ENCODE results near the gene KLRD1.
"Not testable (repeated sequence)": the region's sequence is repeated elsewhere in the genome, so short reads cannot be mapped to it uniquely, and the experiment has no call there.

KLRD1 gene

DNA sequence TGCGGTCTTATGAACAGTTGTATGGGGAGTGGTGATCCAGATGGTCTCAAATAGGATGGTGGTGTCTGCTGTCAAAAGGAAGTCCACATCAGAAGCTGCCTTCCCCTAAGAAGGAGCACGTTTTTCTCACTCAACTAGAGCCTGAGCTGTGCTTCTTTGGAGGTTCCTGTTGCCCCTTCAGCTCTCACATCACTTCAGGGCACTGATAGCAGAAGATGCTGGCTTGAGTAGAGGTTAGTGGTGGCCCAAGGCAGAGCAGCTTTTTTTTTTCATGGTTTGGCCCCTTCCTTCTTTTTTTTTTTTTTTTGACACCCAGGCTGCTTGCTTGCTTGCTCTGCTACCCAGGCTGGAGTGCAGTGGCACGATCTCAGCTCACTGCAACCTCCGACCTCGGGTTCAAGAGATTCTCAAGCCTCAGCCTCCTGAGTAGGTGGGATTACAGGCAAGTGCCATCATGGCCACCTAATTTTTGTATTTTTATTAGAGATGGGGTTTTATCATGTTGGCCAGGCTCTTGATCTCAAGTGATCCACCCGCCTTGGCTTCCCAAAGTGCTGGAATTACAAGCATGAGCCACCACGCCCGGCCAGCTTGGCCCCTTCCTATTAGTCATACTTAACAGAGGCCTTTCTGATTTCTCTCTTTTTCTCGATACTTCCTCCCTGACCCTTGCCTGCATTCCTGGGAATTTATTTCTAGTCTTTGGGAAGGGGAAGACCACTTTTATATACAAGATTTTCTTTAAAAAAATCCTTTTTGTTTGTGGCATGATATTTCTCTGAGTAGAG lies 31.6 kb downstream of the KLRD1 start:
- no peak for DNase-seq

GRCh38 chr12:10340946-10341345 lies 33.3 kb downstream of the KLRD1 start:
- DNase-seq, result not testable (repeated sequence)

DNA sequence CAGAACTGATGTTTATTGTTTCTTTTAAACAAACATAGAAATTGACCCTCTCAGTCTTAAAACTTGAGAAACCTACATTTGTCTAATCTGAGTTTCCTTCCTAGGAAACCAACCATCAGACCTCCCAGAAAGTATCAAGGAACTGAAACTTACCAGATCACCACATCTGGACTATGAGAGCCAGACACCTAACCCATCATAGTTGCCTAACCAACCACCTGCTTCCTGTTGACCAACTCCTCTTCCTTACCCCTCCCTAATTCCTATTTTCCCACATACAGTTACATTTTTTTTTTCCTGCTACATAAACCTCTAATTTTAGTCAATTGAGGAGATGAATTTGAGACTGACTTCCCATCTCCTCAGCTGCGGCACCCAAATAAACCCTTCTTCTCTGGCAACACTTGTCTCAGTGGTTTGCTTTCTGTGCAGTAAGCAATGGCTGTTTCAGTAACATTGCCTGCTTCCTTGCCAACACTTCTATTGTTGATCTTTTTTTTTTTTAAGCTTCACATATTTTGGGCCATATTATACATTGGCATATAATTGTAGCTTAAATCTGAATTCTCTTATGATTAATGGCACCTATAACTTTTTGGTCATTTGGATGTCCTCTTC lies 34.3 kb downstream of the KLRD1 start:
- no peak for DNase-seq

DNA sequence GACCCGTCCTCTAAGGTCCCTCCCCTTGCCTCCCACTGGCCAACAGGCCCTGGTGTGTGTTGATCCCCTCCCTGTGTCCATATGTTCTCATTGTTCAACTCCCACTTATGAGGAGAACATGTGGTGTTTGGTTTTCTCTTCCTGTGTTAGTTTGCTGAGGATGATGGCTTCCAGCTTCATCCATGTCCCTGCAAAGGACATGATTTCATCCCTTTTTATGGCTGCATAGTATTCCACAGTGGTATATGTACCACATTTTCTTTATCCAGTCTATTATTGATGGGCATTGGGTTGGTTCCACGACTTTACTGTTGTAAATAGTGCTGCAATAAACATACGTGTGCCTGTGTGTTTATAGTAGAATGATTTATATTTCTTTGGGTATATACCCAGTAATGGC lies 43.8 kb downstream of the KLRD1 start:
- not testable (repeated sequence) for DNase-seq

DNA sequence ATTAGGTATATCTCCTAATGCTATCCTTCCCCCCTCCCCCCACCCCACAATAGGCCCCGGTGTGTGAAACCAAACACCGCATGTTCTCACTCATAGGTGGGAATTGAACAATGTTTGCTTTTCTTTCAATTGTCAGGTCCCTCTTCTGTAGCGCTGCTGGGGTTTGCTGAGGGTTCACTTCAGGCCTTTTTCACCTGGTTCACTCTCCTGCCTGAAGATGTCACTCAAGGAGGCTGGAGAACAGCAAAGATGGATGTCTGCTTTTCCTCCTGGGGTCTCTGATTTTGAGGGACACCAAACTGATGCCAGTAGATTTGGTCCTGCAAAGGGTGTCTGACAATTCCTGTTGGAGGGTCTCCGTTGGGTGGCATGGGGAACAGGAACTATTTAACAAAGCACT lies 46.4 kb downstream of the KLRD1 start:
- peak; percentile 84 for DNase-seq

DNA sequence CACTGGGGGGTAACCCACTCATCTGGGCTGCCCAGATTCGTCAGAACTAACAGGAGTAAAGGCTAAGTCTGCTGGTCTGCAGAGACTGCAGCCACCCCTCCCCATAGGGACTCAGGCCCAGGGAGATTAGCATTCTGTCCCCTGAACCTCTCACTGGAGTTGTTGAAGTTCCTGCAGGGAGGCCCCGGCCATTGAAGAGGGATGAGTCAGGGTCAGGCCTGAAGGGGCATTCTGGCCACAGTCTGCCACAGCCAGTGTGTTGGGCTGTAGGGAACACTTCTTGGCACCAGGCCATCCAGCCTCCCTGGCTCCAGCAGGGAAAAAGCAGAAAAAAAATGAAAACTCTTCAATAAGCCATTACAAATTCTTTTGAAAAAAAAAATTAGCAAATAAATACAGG lies 46.8 kb downstream of the KLRD1 start:
- DNase-seq, result peak; percentile 66

GRCh38 chr12:10358131-10358530 lies 50.5 kb downstream of the KLRD1 start:
- DNase-seq, result no peak

DNA sequence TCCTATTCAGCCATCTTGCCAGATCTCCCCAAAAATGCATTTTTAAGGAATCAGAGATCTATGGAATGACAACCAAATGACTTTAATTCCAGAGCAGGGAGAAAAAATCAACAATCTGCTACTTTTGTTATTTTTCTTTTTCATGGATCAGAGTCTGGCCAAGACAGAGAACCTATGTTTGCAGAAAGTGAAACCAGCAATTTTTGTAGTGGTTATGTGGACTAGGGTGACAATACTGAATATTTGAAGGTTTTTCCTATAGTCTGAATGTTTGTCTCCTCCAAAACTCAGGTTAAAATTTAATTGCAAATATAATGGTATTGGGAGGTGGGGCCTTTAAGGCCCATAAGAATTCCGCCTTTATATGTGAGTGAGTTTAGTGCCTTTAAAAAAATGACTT lies 51.3 kb downstream of the KLRD1 start:
- DNase-seq, result no peak

GRCh38 chr12:10361084-10361483 lies 53.4 kb downstream of the KLRD1 start:
- DNase-seq, result peak; percentile 75

DNA sequence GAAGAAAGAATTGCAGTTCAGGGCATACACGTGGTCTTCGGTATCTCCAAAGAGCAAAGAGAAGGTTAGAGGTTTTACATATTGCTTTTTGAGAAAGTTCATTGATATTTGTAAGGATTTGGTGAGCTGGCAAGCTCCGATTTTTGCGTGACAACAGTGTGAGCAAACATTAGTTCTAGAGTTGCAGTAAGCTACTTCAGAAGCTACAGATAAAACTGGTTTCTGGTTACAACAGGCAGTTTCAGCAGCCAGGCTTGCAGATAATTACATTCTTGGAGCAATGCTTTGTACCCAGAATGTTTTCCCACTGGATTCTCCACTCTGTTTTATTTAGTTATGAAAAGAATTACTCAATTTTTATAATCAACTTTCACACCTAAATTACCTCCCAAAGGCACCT lies 54.0 kb downstream of the KLRD1 start:
- peak; percentile 82 for DNase-seq

GRCh38 chr12:10362325-10362724 lies 54.7 kb downstream of the KLRD1 start:
- peak; percentile 39 for DNase-seq

DNA sequence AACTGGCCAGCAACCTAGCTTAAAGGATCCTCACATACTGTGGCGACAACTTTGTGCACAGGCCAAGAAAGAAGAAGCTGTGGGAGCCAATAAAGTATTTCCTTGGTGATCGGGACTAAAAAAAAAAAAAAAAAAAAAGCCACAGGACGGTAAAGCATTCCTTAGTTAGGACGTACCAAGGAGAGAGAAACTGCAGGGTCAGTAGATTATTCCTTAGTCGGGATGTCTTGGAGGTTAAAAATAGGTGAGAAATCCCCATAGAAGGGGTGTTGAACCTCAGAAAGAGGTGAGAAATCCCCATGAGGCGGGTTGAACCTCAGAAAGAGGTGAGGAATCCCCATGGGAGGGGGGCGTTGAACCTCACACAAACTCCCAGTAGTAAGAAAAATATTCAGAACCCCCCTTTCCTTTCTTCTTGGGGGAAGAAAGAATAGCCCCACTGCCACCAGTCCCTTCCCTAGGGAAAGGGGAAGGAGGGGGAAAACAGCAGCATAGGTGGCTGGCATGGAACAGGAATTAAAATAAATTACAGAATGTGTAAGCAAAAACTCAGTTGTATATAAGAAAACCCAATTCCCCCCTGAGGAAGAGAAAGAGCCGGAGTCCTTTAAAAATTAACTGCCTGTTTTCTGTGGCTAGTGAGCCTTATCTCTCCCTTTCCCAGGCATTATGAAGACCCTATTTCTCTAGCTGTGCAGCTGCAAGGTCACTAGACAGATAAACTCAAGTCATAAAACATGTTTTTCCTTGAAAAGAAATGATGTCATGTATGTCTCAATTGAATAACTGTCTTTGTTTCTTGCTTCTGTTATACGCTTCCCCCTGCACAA lies 55.4 kb downstream of the KLRD1 start:
- peak; percentile 34 for DNase-seq

- peak; percentile 70 for DNase-seq
Measured at GRCh38 chr12:10363658-10363913, 55.9 kb downstream of the KLRD1 start.

DNA sequence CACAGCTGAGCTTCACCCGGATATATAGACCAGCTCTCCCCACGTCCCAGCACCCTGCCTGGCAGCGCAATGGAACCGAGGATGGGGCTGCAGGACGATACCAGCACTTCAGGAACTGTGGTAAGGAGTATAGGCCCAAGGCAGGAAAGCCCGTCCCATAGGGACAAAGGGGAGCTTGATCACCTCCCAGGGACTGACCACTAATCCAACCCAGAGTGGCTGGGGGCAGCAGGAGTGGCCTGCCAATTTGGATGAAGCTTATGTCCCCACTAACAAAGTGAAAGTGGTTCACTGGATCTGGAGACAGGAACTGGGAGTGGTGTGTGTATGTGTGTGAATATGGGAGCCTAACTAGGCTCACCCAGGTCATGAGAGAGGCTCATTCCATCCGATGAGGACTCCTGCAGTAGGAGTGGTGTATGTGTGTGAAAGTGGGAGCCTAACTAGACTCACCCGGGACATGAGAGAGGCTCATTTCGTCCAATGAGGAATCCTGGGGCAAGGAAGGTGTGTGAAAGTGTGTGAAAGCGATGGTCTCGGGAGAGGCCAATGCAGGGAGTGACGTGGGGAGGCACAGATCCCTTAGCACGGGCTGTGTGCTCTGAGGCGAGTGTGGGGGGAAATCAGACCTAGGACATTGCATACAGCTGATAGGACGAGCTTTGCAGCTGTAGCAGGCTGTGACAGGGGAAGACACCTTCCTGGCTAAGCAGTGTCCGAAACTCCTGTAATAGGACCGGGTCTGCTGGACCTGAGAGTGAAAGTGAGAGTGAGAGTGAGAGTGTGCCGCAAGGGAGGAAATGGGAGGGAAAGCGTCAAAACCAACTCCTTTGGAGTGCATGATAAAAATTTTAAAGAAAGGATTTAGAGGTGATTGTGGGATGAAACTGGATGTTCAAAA lies 56.5 kb downstream of the KLRD1 start:
- peak; percentile 86 for DNase-seq

DNA sequence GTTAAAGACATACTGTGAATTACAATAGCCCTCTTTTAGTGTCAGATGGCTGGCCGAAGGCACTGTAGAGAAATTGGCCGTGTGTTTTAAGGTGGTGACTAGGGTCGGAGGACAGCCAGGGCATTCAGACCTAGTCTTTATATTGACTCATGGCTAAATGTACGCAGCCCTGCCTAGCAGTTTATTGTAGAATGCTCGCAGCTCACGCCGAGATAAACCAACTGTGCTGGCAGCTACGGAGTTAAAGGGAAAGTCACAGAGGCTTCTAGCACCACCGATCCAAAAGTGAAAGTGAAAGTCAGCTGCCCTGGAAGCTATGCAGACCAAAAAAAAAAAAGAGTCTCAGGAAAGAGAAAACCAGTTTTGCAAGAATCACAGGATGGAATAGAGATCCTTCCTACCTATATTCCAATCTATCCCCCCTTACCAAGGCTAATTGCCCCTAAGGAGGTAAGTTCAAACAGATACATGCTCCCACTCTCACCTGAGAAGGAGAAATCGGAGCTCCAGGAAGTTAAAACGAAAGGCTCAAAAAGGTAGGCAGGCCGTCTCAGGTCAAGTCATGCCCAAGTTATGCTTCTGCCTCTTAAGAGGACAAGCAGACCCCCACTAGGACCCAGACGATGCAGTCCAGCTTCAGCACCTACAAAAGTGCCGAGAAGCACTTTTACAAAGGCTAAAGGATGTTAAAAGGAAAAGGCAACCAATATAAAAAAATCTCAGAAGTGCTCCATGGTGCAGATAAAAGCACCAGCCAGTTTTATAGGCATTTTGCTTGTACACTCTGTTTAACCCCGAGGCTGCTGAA lies 57.3 kb downstream of the KLRD1 start:
- DNase-seq, result peak; percentile 95

GRCh38 chr12:10365696-10366405 lies 58.2 kb downstream of the KLRD1 start:
- DNase-seq, result peak; percentile 69

GRCh38 chr12:10366875-10367274 lies 59.2 kb downstream of the KLRD1 start:
- peak; percentile 71 for DNase-seq

- DNase-seq, result not testable (repeated sequence)
Measured at GRCh38 chr12:10367714-10368113, 60.0 kb downstream of the KLRD1 start.

DNA sequence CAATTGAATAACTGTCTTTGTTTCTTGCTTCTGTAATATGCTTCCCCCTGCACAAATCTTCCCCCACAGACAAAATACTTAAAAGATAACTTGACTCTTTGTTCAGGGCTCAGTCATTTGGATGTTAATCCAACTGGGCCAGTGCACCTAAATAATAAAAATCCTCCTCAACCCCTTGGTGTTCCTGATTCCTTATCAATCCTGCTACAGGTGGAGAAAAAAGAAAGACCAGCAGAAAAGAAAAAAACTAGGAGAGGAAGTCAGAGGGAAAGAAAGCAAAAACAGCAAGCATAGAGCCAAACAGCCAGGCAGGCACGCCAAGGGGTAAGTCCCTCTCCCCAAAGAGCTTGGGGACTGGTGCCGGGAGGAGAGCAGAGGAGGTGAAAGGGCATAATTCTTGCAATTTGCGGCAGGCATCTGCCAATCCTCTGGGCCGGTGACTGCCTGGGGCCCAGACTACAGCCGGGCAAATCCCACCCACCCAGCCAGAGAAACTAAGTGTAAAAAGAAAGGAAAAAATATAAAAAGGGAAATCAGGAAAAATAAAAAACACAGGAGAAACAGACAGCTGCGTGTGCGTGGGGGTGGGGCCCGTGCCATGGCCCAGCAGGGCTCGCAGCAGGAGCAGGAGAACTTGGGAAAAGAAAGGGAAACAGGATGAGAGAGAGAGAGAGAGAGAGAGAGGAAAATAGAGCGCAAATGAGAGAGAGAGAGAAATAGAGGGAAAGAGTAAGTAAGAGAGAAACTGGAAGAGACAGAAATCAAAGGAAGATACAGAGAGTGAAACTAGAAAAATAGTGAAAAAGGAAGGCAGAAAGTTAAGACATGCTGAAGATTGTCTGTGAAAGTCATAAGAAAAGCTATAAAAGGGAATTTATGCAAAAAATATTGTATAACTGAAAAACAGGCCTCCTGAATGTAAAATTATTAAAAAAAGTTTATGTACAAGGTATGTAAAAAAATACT lies 60.8 kb downstream of the KLRD1 start:
- no peak for DNase-seq
